Keratinocyte (primary cell): ENCODE data around the gene VANGL2.

Experiments used
- EZH2 ChIP-seq: IDR thresholded peaks from one replicate; pipeline ENCODE4 v1.6.1; 2012; ENCODE audit warnings: inconsistent platforms, mild to moderate bottlenecking, low read length, moderate library complexity
- TF ChIP-seq, protein P1 (sequence below), 3 experiments: IDR thresholded peaks in 1 of 3; conservative IDR thresholded peaks in 1 of 3; optimal IDR thresholded peaks in 1 of 3; 2 replicates in 2 of 3; 3 replicates in 1 of 3; pipeline versions ENCODE3 to v1.5.1; 2011; ENCODE audit warnings: low read length in 3 of 3, mild to moderate bottlenecking in 3 of 3, moderate library complexity in 2 of 3, control low read depth in 1 of 3, inconsistent platforms in 1 of 3; ENCODE audit not compliant: insufficient read depth in 2 of 3; ENCODE audit errors: extremely low read depth in 1 of 3

- TF ChIP-seq EZH2, result no peak
- TF ChIP-seq, protein P1, sequence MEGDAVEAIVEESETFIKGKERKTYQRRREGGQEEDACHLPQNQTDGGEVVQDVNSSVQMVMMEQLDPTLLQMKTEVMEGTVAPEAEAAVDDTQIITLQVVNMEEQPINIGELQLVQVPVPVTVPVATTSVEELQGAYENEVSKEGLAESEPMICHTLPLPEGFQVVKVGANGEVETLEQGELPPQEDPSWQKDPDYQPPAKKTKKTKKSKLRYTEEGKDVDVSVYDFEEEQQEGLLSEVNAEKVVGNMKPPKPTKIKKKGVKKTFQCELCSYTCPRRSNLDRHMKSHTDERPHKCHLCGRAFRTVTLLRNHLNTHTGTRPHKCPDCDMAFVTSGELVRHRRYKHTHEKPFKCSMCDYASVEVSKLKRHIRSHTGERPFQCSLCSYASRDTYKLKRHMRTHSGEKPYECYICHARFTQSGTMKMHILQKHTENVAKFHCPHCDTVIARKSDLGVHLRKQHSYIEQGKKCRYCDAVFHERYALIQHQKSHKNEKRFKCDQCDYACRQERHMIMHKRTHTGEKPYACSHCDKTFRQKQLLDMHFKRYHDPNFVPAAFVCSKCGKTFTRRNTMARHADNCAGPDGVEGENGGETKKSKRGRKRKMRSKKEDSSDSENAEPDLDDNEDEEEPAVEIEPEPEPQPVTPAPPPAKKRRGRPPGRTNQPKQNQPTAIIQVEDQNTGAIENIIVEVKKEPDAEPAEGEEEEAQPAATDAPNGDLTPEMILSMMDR (optimal IDR thresholded peaks at IDR 0.05 in 1 of 3, IDR thresholded peaks at IDR 0.05 in 1 of 3, conservative IDR thresholded peaks at IDR 0.05 in 1 of 3; ENCODE audit: extremely low read depth in 1 of 3, insufficient read depth in 2 of 3, low read length in 3 of 3), result peak in 1 of 3 experiments; percentile 11
Measured at GRCh38 chr1:160411271-160412027, 11.1 kb downstream of the VANGL2 start.
